HL-60/S4 treated with phorbol 12-myristate 13-acetate at 8.2 ng/mL for 4 days and 3 days (cell line): Measurements from ENCODE around the gene PCBP3.

Source experiments
- in situ Hi-C: fragments of 300-500 bp; cut with MboI; formaldehyde crosslinking; loops from 2 replicates; pipeline ENCODE4 v1.15.0; 2022; ENCODE audit warnings: low sequenced_read_pairs

Gene PCBP3

GRCh38 chr21:45982758-45983648 lies 339.5 kb downstream of the PCBP3 start:
- in situ Hi-C loops = no loop called here

- in situ Hi-C loops = no loop called here
Observed at GRCh38 chr21:45983649-45983965, 340.1 kb downstream of the PCBP3 start.

- in situ Hi-C loops = no loop called here
Observed at GRCh38 chr21:45983981-45984551, 340.5 kb downstream of the PCBP3 start.

GRCh38 chr21:45984584-45985095 lies 341.1 kb downstream of the PCBP3 start:
- in situ Hi-C loops = no loop called here

GRCh38 chr21:45985471-45986315 lies 342.2 kb downstream of the PCBP3 start:
- in situ Hi-C loops = no loop called here

GRCh38 chr21:45986316-45987051 lies 343.0 kb downstream of the PCBP3 start:
- in situ Hi-C loops = no loop called here

GRCh38 chr21:45987121-45987711 lies 343.7 kb downstream of the PCBP3 start:
- in situ Hi-C loops = no loop called here

GRCh38 chr21:45988366-45989347 lies 345.1 kb downstream of the PCBP3 start:
- in situ Hi-C loops = no loop called here

GRCh38 chr21:45989355-45990048 lies 346.0 kb downstream of the PCBP3 start:
- in situ Hi-C loops = no loop called here

- in situ Hi-C loops = no loop called here
Observed at GRCh38 chr21:45990049-45990711, 346.7 kb downstream of the PCBP3 start.

- in situ Hi-C loops = no loop called here
Observed at GRCh38 chr21:45990741-45991605, 347.4 kb downstream of the PCBP3 start.

GRCh38 chr21:45991606-45992300 lies 348.2 kb downstream of the PCBP3 start:
- in situ Hi-C loops = no loop called here
